CD4-positive, alpha-beta T cell treated with Interleukin-17A for 4 hours (primary cell): ENCODE results near the gene BRINP1.

ENCODE experiments used
- DNase-seq: peaks from one replicate; pipeline ENCODE4 v3.0.0-alpha.2; 2020; ENCODE audit warnings: mixed read lengths

The BRINP1 gene

DNA sequence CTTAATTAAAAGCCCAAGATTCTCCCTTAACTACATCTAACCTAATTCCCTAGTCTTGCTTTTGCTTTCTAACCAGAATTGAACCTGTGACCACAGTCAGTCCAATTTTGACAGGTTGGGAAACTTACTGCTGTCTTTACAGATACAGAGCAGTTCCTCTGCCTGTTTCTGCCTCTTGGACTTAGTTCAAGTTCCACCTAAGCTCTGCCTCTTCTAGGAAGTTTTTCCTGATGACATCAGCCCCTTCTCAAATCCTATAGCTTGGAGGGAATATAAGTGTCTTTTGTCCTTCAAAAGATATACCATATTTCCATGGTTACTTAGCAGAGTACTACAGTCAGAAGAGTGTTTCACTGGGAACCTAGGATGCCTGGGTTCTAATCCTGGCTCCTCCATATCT, 31.7 kb downstream of the BRINP1 start:
- DNase-seq: no peak

DNA sequence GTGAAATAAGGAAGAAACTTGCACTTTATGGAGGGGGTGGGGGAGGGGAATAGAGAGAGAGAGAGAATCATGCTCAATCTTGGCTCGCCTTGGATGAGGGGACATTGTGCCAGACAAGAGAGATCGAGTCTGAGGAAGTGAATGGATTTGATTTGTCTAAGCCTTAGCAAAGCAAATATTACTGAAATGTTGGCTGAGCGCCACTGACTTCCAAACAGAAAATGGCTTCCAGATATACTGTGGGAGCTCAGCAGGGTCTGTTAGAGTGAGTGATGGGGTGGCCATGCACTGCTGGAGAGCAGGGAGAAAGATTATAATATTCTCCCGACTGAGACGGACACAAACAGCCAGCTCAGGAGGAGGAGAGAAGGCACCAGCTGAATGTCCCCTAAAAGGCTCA, 34.5 kb downstream of the BRINP1 start:
- DNase-seq: no peak

DNA sequence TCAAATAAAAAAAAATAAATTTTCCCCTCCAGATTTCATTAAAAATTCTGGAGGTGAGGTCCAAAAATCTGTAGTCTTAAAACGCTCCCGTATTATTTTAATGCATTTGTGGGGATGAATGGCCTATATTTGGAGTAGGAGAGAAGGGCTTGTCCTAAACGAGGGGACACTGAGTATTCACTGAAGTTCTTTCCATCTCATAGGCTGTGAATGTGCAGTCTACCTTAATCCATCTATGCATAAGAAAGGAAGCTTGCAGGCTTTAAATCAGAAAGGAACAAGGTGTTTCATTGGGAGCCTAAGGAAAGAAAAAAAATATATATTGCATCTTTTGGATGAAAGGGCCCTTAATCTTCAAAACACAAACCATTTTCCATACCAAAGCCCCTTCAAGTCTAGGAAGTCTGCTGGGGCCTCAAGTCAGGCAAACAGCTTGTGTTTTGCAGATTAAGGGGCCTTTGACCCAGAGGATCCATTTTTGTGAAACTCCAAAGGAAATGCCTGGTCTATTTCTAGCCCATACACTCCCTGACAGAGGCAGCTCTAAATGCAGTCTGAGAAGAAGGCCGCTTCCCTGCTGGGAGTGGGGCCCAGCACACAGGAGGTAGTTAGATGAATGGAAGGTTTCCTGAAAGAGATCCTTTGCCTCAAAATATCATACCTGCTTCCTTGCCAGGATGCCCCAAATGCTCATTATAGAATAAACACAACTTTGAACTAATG, 35.6 kb downstream of the BRINP1 start:
- DNase-seq: no peak

DNA sequence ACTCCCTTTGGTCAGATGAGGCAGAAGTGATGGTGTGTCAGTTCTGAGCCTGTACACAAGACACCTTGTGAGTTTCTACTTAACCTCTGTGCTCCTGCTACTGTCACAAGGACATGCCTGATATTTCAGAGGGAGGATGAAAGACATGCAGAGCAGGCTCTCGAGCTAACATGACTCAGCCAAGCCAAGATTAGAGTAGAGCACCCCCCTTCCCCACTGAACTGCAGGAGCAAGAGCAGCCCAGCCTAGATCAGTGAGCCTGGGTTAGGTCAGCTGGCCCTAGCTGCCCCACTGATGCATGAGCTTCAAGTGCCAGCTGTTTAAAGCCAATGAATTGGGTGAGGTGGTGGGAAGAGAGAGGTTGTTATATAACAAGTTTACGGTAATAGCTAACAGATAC, 36.7 kb downstream of the BRINP1 start:
- DNase-seq: no peak

DNA sequence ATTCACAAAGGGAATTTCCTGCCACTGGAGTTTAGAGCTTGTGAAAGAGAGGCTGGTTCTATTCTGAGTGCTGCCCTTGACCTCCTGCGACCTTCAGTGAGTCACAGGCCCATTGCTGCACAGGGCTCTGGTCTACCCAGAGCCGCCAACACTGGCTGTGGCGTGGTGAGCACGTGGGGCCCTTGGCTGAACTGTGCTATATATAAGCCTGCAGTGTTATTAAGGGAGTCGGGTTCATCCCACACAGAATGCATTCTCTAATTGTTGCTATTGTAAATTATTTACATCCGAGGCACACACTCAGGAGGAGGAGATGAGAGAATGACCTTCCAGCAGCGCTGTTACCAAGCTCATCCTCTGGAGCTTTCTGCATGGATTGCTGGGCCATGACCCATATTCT, 47.1 kb downstream of the BRINP1 start:
- no peak for DNase-seq

DNA sequence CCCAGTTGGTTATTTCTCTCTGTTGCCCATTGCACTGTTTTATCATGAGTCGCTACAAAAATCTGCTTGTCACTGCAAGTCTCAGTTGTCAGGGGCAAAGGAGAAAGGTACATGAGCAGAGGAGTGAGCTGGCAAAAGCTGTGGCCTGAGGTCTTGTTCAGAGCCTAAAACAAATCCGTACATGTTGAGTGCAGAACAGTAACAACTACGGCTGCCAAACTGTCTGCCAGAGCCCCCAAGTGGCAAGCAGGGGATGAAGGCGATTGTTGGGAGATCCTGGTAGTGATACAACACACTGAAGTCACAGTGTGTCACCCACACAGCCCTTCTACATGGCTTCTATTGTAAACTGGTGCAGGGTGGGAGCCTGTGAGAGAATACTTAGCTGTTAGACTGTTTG, 50.9 kb downstream of the BRINP1 start:
- no peak for DNase-seq

DNA sequence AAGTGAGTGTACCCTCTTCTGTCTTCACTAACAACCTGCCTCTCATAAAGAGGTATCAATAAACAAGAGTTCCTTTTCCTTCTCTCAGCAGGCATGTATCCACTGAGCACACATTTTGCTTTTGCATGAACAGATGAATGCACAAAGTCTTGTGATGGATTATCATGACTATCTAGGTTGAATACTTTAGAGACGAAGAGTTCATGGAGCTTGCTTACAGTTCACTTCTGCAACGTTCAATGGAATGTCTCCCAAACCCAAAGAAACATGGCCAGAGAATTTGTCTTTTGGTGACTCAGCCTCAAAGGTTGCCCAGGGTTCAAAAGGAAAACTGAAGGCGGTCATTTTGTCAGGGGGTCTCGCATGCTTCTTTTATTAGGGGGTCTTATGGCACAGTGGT, 55.4 kb downstream of the BRINP1 start:
- DNase-seq: no peak

DNA sequence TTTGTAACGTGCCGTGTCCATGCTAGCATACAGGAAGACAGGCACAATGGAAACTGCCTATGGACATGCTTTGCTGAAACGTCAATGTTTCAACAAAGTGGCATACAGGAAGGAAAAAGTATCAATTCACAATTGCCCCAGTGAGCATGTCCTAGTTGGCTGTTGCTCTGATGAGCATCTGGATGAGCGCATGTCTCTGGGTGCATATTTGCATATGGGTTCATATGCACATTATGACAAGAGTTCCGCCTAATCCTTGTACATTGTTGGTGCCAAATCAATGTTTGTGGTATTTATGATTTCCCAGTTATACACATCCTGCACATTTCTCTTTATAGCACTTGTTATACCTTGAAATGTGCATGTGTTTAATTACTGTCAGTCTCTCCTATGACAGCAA, 58.5 kb downstream of the BRINP1 start:
- DNase-seq: no peak

DNA sequence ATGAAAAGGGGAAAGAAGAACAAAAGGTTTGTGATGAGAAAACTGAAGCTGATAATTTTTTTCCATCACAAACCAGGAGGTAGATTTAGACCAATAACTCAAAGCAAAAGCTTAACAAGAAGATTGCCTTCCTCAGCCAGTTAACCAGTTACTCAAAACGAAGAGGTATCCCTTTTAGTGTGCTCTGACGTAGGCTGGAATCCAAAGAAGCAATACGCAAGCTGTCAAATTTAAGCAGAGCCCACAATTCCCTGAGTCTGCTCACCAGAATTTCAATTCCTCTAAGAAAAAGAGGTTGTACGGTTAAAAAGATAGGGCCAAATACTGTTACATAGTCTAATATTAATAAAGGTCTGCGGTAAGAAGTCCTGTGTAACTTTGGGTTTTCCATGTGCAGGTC, 61.8 kb downstream of the BRINP1 start:
- no peak for DNase-seq

DNA sequence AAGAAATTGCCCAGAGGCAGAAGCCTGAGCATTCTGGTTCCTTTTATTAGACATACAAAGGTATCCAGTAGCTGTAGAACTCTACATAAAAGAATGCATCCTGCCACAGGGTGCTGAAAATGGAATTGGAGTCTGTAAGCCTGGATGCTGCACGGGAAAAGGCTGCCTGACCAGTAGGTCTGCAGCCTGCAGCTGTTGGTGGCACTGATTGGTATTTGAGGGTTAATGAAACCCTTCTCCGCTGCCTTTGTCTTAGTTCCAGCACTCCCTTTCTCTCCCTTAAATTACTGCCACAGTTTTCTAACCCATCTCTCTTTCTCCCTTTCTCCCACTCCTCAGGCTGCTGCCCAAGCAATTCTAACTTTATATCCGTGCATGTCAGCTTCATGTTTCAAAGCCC, 64.7 kb downstream of the BRINP1 start:
- no peak for DNase-seq

DNA sequence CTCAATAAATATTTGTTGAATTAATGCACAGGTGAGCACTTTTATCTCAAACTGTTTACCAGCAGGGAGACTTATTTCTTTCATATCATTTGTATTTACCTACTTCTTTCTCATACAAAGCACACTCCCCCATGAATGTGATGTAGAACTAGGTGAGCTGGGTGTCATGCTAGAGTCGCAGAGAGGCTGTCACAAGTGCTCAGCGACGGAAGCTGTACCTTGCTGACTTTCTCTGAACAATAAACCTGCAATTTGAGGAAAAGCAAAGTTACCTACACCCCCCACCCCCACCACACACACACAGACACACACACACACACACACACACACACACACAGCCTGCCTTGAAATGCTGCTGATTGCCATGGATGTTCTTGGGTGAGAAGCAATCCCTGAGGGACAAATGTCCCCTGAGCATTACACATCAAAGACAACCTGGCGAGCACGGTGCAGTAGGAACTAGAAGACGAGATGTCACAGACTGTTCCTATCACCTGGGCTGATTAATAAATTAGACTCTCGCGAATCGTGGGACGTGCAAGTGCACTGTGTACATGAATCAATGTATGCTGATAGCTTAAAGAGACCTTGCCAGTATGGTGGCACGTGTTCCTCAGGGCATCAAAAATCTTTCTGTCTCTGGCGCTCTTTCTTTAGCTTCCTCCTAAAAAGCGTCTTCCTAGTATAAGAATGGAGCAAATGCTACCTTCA, 66.1 kb downstream of the BRINP1 start:
- no peak for DNase-seq

DNA sequence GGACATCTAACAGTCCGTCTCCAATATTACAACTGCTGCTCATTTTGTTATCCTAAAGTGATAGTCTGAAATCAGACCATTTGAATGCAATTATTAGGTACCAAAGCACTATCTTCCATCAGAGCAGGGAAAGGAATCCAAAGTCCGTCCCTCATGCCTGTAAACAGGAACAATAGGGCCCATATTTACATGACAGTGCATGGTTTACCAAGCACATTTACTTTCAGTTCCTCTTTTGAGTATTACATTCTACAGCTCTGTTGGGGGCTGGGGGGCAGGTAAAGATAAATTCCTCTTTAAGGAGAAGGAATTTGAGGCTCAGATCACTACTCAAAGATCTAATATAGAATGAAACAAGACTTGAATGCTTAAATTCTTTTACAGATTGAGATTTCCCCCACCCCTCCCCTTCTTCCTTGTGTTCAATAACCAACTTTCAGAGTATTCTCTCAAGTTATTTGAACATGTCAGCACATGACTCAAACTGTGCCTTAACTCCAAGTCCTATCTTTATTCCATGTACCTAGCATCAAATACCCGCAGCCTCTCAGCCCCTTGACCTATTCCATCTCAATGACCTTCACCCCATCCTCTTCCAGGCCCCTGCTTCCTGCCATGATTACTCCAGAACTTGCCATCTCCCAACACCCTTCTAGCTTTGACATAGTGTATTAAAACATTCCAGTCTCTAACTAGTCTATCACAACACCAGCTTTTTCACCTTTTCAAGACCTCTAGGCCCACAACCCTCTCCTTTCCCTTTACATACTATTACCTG, 71.0 kb downstream of the BRINP1 start:
- DNase-seq: no peak

DNA sequence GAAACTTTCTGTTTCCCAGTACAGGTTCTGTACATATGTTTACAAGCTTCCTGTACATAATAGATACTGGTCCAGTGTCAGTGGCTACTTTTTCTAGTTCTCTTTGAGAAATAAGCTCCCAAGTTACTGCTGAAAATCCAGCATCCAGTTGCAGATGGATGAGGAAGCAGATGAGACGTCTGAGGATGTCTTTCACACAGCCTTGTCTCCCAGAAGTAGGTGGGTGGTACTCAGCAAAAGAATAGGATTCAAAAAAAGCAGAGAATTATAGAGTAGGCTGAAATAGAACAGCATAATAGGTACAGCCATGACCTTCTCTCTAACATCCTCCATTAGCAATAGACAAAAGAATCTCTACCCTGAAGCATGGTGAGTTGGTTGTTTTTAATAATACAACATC, 77.7 kb downstream of the BRINP1 start:
- DNase-seq: no peak

DNA sequence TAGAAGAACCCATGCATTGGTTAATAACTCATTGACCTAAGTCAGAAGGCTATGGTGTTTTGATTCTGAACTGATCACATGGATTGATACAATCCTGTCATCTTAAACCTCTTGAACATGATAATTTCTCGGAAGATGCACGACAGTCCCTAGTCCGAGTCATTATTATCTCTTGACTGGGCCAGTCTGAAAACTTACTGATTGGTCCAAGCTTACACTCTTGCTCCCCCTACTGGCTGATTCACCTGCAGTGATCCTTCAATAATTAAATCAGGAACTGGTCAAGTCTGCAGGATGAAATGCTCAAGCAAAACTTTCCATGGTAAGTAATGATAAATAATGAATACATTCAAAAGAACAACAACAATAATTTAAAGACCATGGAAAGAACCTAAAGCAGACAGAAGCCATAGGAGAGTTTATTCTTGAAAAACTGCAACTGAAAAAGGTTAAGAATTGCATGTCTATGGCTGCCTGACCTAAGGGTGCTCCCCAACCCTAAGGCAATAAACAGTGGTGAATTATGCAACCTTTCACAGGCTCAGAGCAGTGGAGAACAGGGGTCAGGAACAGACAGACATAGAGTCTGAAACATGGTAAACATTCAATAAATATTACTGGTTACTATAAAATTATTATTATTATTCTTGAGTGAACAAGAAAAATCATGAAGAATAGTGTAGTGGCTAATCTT, 79.3 kb downstream of the BRINP1 start:
- no peak for DNase-seq

DNA sequence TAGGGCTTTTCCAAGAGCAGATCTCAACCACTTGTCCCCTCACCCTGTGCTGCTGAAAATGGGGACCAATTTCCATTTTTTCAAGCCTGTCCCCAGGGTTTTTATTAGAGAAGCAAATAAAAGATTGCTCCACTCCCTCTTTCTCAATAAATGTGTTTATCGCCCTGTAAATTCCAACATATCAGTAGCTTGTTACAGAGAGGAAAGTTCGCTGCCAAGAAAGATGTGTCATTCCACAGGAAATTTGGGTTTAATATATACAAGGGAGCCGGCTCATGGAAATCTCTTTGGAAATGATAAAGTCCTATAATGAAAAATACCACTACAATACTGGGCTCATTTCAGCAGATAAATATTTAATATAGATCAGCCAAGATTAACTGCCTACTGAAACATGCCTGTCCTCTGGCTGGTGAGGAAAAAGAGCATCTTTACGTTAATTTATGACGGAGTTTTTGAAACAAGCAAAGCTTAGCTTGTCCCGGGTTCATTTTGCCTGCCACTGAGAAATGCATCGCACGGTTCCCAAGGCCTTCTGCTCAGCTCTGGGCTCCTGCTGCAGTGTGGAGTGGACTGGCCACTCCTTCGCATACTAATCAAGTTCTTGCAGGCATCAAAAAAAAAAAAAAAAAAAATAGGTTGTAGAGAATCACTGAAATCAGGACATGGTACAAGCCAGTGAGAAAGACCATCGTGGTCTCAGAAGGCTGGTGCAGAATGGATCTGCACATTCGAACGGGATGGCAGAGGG, 84.5 kb downstream of the BRINP1 start:
- no peak for DNase-seq

DNA sequence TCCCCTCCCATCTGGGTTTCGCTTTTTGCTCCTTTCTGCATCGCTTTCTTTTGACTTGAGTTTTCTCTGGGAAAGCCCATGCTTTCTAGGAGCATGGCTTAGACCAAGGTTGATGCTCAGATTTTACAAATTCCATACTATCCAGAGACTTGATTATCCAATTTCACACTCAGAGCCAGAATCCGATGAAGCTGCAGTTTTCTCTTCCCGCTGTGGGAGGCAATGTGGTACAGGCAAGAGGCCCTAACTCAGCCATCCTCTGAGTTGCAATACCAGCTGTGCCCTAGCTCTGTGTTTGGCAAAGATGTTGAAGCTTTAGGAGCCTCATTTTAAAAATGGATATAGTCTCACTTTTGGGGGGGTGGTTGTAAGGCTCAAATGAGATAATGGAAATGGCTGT, 85.1 kb downstream of the BRINP1 start:
- DNase-seq: no peak

DNA sequence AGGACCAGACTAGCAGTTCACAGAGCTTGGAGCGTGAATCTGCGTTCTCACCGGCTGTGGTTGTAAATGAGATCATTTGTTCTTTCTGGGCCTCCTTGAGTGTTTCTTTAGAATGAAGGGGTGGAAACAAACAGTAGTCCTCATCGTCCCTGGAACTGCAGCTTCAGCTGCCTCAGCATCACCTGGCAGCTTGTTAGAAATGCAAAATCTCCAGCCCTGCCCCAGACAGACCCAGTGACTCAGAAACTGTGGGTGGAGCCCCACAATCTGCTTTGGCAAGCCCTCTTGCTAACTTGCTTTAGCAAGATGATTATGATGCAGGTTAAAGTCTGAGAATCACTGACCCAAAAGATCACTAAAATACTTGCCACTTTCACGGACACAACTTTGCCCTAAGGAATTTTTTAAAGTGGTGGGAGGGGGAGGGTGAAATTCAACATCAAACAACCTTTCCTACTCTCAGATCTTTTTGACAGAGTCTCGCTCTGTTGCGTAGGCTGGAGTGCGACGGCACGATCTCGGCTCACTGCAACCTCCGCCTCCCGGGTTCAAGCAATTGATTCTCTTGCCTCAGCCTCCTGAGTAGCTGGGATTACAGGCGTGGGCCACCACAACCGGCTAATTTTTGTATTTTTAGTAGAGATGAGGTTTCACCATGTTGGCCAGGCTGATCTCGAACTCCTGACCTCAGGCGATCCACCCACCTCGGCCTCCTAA, 86.0 kb downstream of the BRINP1 start:
- DNase-seq: no peak

DNA sequence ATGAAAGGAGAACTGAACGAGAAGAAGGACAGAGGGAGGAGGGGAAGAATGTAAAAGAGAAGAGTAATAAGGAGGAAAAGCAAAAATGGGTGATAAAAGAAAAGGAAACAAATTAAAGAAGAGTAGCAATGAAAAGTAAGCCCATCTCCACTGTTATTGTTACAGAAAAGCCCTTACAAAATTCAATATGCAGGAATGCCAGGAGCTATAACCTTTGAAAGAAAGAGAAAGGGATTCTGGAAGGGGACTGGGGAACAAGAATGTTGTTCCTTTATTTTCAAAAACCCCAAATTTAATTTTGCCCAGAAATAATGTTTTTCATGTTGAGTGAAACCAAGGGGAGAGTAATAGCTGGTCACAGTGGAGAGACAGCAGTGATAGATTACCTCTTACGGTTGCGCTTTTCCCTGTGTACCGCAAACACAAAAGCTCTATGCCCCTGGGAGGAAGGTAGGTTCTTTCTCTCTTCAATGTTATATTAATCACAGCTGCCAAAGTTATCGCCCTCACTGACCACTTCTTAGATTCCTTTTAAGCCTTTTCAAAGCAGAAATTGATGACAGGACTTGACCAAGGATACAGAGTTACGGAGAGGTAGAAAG, 86.7 kb downstream of the BRINP1 start:
- DNase-seq: no peak

DNA sequence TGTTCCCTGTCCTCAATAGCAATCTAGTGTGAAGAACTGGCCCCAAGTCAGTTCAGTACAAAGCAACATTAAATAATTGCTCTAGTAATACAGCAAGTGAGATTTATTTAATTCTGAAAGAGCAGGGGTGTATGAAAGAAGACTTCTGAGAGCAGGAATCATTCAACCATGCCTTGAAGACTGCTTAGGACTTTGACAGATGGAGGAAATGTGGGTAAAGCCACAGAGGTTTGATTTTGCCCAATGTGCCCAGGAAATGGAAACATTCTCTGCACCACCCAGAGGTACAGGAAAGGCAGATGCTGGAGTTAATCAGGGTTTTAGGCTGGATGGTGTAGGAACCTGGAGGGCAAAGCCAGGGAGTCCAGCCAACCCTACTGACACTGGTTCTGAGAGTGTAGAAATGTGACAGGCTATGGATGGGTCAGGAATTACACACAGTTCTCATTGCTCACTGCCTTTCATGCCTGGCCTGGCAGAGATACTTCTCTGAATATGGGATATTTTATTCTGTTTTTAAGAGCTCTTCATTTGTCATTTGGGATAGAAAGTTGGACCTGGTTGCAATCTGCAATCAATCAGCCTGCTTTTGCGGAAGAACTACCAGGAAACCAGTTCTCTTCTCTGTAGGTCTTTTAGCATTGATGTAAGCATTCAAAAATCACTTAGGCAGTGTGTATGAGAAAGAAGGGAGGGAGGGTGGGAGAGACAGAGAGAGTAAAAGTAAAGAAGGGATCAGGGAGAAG, 88.3 kb downstream of the BRINP1 start:
- DNase-seq: no peak

DNA sequence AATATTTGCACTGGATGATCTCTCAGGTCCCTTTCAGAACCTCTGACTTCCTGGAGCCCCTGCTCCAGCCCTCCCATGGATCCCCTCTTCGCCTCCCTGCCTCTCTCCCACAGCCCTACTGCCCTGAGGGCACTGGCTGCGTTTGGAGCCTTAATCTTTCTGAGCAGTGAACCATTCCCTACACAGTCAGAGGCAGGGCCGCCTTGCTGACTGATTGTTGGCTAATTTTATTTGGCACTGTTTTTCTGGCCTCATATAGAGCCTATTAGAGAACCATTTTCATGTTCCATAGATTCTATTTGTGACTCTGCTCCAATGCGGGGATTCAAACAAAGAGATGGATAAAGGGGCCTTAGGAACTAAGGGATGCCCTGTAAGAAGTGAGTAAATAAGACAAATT, 91.1 kb downstream of the BRINP1 start:
- no peak for DNase-seq
